ENCODE data around the gene SMAD6.

- TF ChIP-seq, protein P1, sequence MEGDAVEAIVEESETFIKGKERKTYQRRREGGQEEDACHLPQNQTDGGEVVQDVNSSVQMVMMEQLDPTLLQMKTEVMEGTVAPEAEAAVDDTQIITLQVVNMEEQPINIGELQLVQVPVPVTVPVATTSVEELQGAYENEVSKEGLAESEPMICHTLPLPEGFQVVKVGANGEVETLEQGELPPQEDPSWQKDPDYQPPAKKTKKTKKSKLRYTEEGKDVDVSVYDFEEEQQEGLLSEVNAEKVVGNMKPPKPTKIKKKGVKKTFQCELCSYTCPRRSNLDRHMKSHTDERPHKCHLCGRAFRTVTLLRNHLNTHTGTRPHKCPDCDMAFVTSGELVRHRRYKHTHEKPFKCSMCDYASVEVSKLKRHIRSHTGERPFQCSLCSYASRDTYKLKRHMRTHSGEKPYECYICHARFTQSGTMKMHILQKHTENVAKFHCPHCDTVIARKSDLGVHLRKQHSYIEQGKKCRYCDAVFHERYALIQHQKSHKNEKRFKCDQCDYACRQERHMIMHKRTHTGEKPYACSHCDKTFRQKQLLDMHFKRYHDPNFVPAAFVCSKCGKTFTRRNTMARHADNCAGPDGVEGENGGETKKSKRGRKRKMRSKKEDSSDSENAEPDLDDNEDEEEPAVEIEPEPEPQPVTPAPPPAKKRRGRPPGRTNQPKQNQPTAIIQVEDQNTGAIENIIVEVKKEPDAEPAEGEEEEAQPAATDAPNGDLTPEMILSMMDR (IDR thresholded peaks at IDR 0.05; ENCODE audit: low read length) = no peak
- TF ChIP-seq EZH2 (optimal IDR thresholded peaks at IDR 0.05; ENCODE audit: low read depth, low read length) (no peak), EZH2phosphoT487 (IDR thresholded peaks at IDR 0.05; ENCODE audit: low read length) (no peak)
Measured at GRCh38 chr15:66763186-66764071, 61.4 kb downstream of the SMAD6 start.

Data from MM.1S (cell line).